Stimulated activated CD4-positive, alpha-beta T cell treated with anti-CD3 and anti-CD28 coated beads, Interleukin-1b, Interleukin-23, amount 100 ng/mL, for 1 hour (primary cell): ENCODE measurements around the gene MRM3.
"Not testable (repeated sequence)": the region's sequence is repeated elsewhere in the genome, so short reads cannot be mapped to it uniquely, and the experiment has no call there.

Experiments used
- DNase-seq, 2 donors: peaks; one replicate each; pipeline ENCODE4 v3.0.0-alpha.2; 2020; ENCODE audit warnings: low read depth in 2 of 2

Gene MRM3

DNA sequence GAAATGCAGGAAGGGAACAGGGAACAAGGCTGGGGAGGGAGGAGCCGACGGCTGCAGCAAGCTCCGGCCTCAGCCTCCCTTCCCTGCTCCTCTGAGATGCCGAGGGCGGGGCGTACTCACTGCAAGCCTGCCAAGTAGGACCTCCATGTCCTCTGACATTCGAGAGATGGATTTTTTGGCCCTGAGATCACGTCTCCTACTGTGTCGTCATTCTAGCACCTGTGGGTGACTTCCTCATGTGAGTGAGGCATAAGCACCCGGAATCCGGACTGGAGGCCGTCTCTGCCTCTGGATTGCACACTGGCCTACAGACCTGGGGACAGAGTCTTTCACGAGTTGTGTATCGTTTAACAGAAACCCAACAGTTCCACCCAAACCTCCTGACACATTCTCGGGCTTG lies 14.5 kb downstream of the MRM3 start:
- DNase-seq = no peak

DNA sequence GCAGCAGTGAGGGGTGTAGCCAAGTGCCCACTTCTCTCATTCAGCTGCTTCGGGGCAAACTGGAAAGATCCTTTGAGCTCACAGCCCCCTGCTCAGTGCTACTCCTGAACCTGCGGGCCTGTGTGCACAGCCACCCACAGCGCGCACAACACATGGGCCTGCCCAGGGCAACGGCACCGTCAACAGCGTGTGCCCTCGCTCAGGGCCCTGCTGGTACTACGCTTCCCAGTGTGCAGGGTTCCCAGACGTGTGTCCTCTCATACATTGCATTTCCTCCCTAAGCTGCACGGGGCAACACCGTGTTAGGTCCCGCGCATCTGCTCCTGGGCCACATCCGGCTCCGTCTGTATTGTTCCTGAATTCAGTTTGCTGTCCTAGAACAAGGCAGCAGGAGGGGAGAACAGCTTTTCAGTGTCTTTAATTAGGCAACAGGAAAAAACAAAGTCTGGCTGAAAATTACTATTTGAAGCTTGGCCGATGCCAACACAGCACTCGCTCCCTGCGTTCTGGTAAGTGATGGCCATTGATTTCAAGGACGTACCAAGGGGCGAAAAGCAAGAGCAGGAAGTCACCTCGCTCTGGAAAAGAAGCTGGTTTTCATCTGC lies 15.2 kb downstream of the MRM3 start:
- no peak for DNase-seq

DNA sequence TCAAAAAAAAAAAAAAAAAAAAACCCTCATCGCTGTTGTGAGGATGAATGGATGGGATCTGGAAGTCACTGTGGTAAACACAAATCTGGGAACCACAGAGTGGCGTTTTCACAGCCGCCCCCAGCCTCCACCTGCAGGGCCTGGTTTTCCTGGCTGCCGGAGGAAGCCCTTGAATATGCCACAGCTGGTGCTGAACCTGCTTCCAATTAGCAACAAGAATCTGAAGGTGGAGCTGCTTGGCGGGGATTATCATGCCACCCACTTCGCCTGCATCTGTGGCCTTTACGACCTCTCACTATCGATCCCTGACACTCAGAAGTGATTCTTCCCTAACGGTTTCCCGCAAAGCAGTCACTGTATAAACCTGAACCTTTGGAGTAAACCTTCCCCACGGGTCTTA lies 16.1 kb downstream of the MRM3 start:
- no peak for DNase-seq

DNA sequence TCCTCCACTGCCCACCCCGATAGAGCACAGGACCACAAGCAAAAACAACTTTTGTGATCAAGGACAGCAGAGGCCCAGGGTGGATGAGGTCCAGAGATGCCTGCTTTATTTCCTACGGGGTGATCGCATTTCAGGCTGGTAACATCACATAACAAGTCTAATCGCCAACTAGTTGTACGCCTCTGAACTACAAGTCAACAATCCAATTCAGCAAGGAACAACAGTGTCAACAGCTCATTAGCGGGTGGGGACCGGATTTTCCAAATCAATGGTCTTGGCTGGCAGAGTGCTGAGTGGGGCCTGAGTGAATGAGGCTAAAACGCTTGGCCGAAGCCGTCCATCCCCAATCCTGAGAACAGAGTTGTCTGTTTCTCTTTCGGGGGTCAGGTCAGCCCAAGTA lies 17.1 kb downstream of the MRM3 start:
- DNase-seq = no peak

DNA sequence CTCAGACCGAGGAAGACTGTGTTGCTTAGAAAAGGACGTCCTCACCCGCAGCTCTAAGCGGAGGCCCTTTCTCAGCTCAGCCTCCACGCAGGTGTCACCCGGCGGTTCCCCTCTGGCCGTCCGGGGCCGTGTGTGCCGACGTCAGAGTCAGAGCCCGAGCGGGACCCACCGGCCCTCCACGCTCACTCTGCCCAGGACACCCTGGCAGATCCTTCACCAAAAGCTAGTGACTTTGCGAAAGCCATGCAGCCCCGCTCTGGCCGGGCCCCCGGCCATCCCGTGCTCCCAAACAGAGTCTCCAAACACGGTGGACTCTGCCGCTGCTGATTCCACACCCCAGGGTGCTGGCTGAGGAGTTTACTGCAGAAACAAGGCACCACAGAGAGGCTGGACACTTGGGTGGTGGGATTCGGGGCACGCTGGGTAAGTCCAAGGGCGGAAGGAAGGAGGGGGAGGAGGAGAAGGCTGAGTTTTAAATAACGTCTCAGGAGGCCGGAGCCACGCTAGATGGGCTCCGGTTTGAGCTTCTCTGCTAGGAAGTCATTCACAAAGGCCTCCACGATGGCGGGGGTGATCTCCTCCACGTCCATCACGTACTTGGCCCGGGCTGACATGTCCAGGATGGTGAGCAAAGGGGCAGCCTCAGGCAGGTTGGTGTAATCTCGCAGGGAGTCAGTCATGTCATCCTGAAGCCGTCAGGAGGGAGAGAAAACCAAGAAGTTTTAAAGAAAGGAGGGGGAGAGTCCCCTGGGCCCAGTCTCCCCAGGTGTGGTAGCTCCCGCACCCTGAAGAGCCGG lies 18.5 kb downstream of the MRM3 start:
- no peak for DNase-seq

DNA sequence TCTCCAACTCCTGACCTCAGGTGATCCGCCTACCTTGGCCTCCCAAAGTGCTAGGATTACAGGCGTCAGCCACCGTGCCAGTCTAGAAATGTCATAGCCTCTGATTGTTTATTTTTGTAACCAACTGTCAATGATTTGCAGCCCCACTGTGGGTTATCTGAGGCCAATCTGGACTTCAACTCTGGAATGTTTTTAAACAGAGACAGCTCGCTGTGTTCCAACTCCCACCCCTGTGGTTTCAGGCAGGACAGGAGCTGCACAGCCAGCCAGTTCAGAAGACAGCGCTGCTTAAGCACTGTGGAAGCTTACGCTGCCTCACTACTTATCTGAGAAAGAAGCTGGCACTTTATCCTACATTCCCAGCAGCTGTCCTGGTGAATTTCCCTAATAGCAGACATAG lies 19.5 kb downstream of the MRM3 start:
- no peak for DNase-seq

DNA sequence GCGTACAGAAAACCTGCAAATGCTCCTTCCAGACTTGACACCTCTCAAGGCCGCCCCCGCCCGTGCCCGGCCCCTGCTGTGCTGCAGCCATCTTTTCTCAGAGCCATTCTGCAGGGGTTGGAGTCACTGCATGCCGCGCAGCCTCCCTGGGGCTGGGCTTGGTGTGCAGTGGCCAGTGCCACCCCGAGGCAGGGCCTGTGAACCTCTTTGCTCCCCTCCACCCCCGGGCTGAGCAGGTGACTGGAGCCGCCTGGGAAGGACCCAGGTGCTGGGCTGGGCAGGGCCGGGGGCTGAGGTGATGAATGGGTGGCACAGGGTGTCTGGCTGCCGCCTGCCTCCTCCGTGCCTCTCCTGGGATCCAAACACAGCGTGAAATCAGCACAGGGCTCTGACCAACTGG lies 20.3 kb downstream of the MRM3 start:
- no peak for DNase-seq

DNA sequence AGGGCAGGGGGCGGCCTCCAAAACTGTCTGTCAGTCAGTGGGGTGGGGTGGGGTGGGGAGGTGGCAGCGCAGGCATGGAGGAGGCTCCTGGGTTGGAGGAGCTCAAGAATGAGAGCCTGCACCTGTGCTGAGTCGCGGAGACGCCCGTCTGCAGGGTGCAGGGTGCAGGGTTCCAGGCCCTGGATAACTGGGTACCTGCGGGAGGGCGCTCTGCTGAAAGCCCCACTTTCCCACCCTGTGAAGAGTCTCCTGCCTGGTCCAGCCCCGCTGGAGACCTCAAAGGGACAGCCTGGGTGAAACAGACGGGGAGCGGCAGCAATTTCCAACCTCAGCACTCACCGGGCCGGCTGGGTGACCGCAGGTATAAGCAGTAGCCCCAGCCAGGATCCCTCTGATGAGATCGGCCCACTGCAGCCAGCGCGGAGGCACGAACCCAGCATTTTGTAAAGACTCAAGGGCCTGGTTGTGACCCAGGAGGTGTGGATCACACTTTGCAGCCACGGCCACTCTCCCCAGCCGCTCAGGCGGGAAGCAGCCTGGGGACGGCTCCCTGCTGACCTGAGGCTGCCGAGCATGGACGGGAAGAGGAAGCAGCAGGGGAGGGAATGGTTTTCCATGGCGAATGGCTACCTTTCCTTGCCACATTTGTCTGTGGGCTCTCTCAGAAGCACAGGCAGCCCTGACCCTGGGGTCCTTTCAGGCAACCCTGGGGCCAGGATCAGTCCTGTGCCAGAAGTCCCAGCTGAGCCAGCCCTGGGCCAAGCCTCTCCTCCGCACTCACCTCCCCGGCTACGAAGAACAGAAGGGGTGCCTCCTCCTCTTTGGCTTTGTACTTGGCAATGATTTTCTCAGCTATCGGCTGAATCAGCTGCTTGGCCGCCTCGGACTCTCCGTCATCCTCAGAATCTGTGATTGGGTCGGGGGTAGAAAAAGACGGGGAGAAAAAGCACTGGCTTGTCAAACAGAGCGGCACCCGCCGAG lies 21.0 kb downstream of the MRM3 start:
- DNase-seq = no peak

DNA sequence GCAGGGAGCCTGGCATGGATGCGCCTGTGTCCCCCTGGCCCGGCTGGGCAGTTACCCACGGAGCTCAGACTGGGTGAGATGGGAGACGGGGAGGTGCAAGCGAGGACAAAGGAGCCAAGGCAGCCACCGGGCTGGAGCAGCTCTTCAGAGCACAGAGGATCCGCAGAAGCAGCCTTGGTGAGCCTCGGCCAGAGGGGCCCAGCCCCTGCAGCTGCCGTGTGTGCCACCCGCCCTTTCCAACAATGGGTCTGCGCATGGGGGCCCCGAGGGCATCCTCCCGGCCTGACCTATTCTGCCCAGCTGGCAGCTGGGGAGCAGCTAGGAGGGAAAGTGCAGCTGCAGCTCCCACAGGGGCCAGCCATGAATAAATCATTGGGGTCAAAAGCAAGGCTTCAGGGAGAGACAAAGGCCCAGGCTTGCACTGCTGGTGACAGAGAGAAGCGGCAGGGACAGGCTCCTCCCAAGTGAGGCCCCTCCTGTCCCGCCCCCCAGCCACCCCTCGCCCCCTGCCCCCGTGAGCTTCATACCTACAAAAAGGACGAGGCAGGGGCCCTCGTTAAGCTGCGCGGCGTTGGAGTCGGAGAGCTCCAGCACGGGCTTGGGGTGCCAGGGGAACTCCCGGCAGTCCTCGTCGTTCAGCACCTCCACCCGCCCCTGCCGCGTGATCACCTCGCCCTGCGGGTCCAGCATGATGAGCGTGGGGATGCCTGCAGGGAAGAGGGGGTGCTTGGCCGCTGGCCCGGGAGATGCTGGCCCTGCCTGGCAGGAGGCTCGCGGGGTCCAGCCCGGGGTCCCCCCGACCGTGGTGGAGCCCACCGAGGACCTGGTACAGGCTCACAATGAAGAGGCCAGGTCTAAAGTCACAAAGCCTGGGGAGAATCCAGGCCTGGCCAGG lies 22.6 kb downstream of the MRM3 start:
- DNase-seq = no peak

DNA sequence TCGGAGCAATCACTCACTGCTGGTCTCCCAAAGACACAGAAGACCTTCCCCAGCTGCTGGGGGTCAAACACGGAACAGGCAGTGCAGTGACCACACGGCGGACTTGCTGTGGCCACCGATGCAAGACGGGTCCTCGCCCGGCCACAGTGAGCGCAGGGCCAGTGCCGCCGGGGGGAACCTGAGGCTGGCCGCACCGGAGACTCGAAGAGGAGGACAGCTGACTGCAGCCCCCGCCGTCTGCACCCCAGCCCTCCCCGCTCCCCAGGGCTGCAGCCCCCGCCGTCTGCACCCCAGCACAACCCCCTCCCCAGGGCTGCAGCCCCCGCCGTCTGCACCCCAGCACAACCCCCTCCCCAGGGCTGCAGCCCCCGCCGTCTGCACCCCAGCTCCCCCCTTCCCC lies 23.7 kb downstream of the MRM3 start:
- DNase-seq = not testable (repeated sequence)

DNA sequence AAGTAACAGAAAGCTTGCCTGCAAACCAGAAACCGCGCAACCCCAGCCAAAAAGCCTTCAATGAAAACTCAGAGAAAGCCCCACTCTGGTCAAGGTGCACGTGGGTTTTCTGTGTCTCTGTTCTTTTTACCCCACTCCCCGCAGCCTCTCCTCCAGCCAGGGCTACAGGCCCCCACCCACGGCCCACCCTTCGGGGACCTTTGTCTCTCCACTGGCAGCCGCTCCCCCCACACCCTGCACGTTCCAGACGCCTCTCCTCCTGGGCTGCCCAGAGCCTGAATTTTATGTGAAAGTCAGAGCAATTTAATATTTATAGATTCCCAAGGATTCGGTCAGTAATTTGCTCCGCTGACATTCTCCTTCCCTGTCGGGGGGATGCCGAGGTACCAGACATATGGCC lies 24.2 kb downstream of the MRM3 start:
- no peak for DNase-seq

DNA sequence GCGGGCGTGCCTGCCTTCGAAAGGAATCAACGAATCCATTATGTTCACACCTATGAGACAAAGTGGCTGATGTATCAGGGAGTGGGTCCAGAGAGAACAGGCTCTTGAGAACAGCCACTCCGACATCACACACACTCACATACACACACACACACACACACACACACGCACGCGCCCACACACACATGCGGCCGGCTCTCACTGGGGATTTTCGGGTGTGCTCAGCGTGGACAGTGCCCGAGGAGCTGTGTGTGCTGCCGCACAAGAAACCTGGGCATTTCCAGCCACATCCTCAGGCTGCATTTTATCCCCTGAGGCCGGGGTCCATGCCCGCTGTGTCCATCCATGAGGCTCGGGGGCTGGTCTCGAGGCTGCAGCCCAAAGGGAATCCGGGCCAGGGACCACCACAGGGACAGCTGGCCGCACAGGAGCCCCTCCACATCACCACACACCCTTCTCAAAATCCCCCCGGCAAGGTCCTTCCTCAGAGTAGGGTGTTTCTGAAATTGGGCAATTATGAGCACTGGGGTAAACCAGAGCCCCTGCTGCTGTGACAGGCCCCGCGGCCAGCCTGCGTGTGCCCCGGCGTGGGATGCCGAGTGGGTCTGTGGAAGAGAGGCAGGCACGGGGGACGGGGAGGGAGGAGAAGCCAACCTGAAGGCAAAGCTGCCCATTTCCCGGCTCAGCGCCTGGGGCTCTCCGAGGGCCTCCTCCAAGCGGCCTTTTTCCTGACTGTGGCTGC lies 24.8 kb downstream of the MRM3 start:
- DNase-seq = no peak

DNA sequence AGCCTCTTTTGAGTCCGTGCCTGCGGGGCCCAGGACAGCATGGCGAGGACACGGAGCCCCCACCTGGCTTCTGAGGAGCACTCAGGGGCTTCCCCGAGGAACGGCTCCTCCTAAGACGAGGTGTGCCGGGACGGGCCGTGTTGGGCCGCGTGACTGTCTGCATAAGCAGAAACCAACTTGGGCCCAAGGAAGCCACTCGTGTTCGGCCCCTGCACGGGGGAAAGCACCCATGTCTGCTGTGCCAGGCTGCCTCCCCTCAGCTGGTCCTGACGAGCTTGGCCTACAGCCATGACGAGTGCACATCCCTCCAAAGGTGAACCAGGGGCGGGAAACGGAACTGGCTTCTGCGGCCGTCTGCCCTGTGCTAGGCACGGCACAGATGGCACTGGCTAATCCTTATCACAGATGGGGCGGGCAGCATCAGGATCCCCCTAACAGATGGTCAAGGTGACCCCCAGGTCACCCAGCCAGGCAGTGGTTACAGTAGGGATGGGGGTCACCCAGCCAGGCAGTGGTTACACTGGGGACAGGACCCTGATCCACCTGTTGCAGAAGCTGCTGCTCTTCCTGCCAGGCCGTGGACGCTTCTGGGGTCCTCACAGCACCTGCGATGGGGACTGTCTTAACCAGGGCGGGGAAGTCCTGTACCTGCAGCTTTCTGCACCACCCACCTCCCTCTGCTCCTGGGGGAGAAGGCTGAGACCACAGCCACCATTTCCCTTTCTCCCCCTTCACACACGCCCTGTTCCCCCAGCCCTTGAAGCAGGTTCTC lies 25.6 kb downstream of the MRM3 start:
- DNase-seq = no peak

DNA sequence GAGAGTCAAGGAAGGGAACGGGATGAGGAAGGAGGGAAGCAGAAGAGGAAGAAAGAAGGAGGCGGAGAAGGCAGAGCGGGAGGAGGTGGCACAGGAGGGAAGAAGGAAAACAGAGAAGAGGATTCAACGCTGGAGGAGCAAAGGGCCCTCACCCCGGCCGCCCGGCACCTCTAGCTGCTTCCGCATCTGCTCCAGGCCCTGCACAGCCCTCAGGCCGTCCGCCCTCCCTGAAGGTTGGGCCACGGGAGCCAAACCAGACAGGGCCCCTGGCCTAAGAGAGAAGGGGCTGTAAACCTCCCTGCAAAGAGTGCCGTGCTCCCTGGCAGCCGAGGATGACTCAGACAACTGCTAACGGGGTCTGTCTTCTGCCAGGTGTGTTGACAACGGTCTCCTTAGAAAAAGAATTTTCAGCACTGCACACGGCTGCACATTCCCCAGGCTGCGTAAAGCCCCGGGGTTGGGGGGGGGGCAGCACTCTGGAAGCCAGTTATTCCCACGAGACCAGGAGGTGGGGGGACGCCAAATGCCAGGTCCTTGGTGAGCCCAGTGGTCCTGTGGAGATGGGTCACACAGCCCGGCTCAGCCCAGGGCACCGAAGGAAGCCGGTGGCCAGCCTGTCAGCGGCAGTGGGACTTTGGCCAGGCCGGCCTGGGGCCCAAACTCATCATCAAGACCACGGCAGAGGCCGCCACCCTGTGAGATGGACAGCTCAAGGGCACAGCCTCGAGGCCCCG lies 29.1 kb downstream of the MRM3 start:
- DNase-seq = no peak

DNA sequence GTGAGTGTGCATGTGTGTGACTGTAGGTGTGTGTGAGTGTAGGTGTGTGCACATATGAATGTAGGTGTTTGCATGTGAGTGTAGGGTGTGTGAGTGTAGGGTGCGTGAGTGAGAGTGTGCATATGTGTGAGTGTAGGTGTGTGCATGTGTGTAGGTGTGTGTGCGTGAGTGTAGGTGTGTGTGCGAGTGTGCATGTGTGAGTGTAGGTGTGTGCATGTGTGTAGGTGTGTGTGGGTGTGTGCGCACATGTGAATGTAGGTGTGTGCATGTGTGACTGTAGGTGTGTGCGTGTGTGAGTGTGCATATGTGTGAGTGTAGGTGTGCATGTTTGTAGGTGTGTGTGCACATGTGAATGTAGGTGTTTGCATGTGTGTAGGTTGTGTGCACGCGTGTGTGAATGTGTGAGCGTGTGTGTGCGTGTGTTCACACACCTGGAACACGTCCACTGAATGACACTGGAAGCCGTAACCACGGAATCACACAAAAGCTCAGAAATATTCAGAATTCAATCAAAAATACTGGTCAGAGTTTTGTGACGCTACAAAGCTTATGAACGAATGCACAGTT lies 30.6 kb downstream of the MRM3 start:
- no peak for DNase-seq

DNA sequence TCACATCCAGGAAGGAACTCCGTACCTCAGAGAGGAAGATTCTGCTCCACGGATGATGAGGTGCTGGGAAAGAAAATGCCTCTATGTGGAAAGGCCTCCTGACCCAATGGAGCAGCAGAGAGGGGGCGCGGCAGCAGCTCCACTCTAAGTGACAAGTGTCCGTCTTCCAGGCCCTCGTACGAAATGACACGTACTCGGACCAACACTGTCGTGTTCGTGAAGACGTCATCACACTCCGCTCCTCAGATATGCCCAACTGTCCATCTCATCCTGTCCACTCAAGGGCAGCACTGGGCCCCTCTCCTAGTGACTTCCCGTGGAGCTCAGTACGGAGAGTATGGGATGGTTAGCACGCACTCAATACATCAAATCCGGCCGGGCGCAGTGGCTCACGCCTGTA lies 32.2 kb downstream of the MRM3 start:
- no peak for DNase-seq

DNA sequence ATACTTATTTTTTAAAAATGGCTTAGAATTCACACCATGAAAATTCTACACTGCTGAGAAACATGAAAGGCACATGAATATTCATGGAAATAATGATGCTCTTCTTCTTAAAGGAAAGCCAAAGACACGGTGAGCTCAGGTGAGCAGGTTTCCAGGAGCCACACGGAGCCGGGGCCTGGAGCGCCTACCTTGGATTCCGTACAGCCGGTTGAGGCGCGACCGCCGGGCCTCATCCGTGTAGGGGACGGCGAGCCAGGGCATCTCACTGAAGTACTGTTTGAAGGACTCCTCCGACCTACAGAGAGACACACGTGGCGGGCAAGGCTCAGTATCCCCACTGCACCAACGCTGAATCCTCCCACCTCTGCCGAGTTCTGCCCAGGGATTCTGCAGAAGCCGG lies 37.1 kb downstream of the MRM3 start:
- no peak for DNase-seq

DNA sequence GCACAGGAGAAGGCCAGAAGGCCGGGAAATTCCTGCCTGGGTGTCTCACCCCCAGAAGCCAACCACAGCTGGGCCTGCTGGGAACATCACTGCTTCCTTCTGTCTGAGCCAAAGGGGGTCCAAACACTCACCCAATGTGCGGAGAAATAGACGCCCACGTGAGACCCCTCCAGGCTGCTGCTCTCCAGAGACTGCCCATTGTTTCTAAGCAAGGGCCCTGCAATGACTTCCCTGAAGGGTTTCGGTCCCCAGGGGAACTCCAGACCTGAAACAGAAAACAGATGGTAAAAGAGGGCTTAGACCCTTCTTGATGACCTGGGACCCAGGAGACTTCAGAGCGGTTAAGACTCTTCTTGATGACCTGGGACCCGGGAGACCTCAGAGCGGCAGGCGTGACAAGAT lies 41.3 kb downstream of the MRM3 start:
- DNase-seq = no peak

DNA sequence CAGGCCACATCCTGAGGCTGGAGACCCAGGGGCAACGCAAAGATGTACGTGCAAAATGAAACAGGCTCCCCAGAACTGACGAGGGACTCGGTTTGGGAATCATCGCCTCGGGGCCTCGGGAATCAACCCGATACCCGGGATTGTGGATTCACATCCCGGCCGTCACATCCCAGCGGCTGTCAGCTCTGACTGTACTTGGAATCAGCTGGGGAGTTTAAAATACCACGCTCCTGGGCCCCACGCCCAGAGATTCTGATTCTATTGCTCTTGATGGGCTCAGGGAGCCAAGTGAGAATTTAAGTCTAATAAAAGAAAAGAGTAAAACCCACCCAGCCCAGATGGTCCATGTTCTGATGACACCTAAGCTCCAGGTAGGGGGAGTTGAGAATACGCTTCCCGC lies 42.2 kb downstream of the MRM3 start:
- no peak for DNase-seq
